Neutrophil (primary cell): ENCODE measurements around the gene ZNF768.

ENCODE experiments used
- H3K27ac ChIP-seq: fragments of 200-600 bp; sonication (generic); 2 replicates; pipeline ENCODE4 v1.5.1; 2016; ENCODE audit warnings: mild to moderate bottlenecking, moderate library complexity
- H3K27me3 ChIP-seq: fragments of 200-600 bp; sonication (generic); 2 replicates; pipeline ENCODE4 v1.6.0; 2016; ENCODE audit warnings: mild to moderate bottlenecking
- H3K36me3 ChIP-seq: fragments of 200-600 bp; sonication (generic); 2 replicates; pipeline ENCODE4 v1.5.1; 2017
- H3K4me1 ChIP-seq, 2 experiments: fragments of 200-600 bp in 1 of 2; sonication (generic) in 1 of 2; 1 replicate in 1 of 2; 2 replicates in 1 of 2; pipeline versions ENCODE4 v1.5.1 to v1.6.1; 2013 to 2016; ENCODE audit warnings: low read depth in 1 of 2, low read length in 1 of 2, mild to moderate bottlenecking in 1 of 2, moderate library complexity in 1 of 2; ENCODE audit not compliant: control insufficient read depth in 1 of 2, insufficient read depth in 1 of 2
- H3K4me3 ChIP-seq, 2 experiments: fragments of 200-600 bp in 1 of 2; sonication (generic) in 1 of 2; 1 replicate in 1 of 2; 2 replicates in 1 of 2; pipeline ENCODE4 v1.5.1; 2013 to 2016; ENCODE audit warnings: low read depth in 1 of 2, low read length in 1 of 2, mild to moderate bottlenecking in 1 of 2, moderate library complexity in 1 of 2
- H3K9me3 ChIP-seq: fragments of 200-600 bp; sonication (generic); 2 replicates; pipeline ENCODE4 v1.5.1; 2016
- CTCF ChIP-seq: fragments of 200-600 bp; sonication (generic); IDR thresholded peaks from 2 replicates; pipeline ENCODE4 v1.5.1; 2016; ENCODE audit warnings: antibody characterized with exemption

ZNF768 gene

GRCh38 chr16:30569746-30570635 is 43.6 kb upstream of the ZNF768 start:
- Histone ChIP-seq H3K27ac (peak overlapping the region; percentile 91), H3K36me3 (no peaks in the 10 kb centered on the region), H3K4me1 (peaks cover 31 to 42% of the 10 kb centered on the region in 2 experiments), H3K4me3 (peak overlapping the region in 1 of 2 experiments; percentile 12), H3K9me3 (no peaks in the 10 kb centered on the region), H3K27me3 (no peaks in the 10 kb centered on the region)
- no peak for TF ChIP-seq CTCF

GRCh38 chr16:30569281-30569680 is 42.9 kb upstream of the ZNF768 start:
- H3K27me3 ChIP-seq, result no peaks in the 10 kb centered on the region
- H3K36me3 ChIP-seq, result no peaks in the 10 kb centered on the region
- H3K9me3 ChIP-seq, result no peaks in the 10 kb centered on the region
- H3K4me3 ChIP-seq, result no peak overlapping the region
- peaks cover 31 to 42% of the 10 kb centered on the region in 2 experiments for H3K4me1 ChIP-seq
- no peak for TF ChIP-seq CTCF
- no peak overlapping the region for H3K27ac ChIP-seq

GRCh38 chr16:30567991-30568638 is 41.7 kb upstream of the ZNF768 start:
- Histone ChIP-seq H3K4me1 (peaks cover 31 to 42% of the 10 kb centered on the region in 2 experiments), H3K27ac (peak overlapping the region; percentile 43)

GRCh38 chr16:30567160-30567990 is 41.0 kb upstream of the ZNF768 start:
- H3K4me3 ChIP-seq, result no peak overlapping the region
- H3K4me1 ChIP-seq, result peaks cover 27 to 38% of the 10 kb centered on the region in 2 experiments
- H3K9me3 ChIP-seq, result no peaks in the 10 kb centered on the region
- TF ChIP-seq CTCF, result no peak
- H3K27me3 ChIP-seq, result no peaks in the 10 kb centered on the region
- peak overlapping the region; percentile 43 for H3K27ac ChIP-seq
- H3K36me3 ChIP-seq, result no peaks in the 10 kb centered on the region

More at GRCh38 chr16:30567991-30568638, 41.7 kb upstream of the ZNF768 start:
- no peaks in the 10 kb centered on the region for H3K9me3 ChIP-seq
- no peaks in the 10 kb centered on the region for H3K36me3 ChIP-seq
- H3K4me3 ChIP-seq, result no peak overlapping the region
- no peaks in the 10 kb centered on the region for H3K27me3 ChIP-seq
- no peak for TF ChIP-seq CTCF

- peaks cover 29 to 41% of the 10 kb centered on the region in 2 experiments for H3K4me1 ChIP-seq
- no peak for TF ChIP-seq CTCF
- no peaks in the 10 kb centered on the region for H3K9me3 ChIP-seq
- no peaks in the 10 kb centered on the region for H3K27me3 ChIP-seq
- H3K4me3 ChIP-seq, result no peak overlapping the region
- H3K36me3 ChIP-seq, result no peaks in the 10 kb centered on the region
- H3K27ac ChIP-seq, result no peak overlapping the region
These were observed 40.2 kb upstream of the ZNF768 start for GRCh38 chr16:30566531-30566930.
